Stimulated activated CD8-positive, alpha-beta memory T cell treated with anti-CD3 and anti-CD28 coated beads, Interleukin-7, amount 100 ng/mL, for 48 hours (primary cell): ENCODE results near the gene THOP1.

ENCODE experiments used
- DNase-seq, 2 donors: peaks; one replicate each; pipeline ENCODE4 v3.0.0-alpha.2; 2020; ENCODE audit warnings: low read depth in 1 of 2; ENCODE audit errors: extremely low read depth in 1 of 2

Gene THOP1

GRCh38 chr19:2761876-2762782 is 23.2 kb upstream of the THOP1 start:
- DNase-seq: no peak

- DNase-seq: no peak
Observed at GRCh38 chr19:2762783-2763496, 22.4 kb upstream of the THOP1 start.

- no peak for DNase-seq
Observed at GRCh38 chr19:2763687-2764086, 21.6 kb upstream of the THOP1 start.

- no peak for DNase-seq
Observed at GRCh38 chr19:2764945-2765344, 20.4 kb upstream of the THOP1 start.

GRCh38 chr19:2765376-2765775 is 19.9 kb upstream of the THOP1 start:
- DNase-seq: no peak

GRCh38 chr19:2766594-2767372 is 18.5 kb upstream of the THOP1 start:
- DNase-seq: no peak

GRCh38 chr19:2767688-2768087 is 17.6 kb upstream of the THOP1 start:
- no peak for DNase-seq

GRCh38 chr19:2768365-2769132 is 16.8 kb upstream of the THOP1 start:
- no peak for DNase-seq

- DNase-seq: no peak
Observed at GRCh38 chr19:2769218-2769617, 16.1 kb upstream of the THOP1 start.

- DNase-seq: no peak
Observed at GRCh38 chr19:2770055-2771013, 15.0 kb upstream of the THOP1 start.

- DNase-seq: no peak
Observed at GRCh38 chr19:2771786-2772674, 13.3 kb upstream of the THOP1 start.

GRCh38 chr19:2774083-2774679 is 11.1 kb upstream of the THOP1 start:
- DNase-seq: no peak

- no peak for DNase-seq
Observed at GRCh38 chr19:2774953-2775555, 10.2 kb upstream of the THOP1 start.

- peak; percentile 60 to 80 for DNase-seq
Observed at GRCh38 chr19:2775556-2776430, 9.5 kb upstream of the THOP1 start.

- DNase-seq: no peak
Observed at GRCh38 chr19:2777952-2778683, 7.2 kb upstream of the THOP1 start.

GRCh38 chr19:2779121-2779740 is 6.1 kb upstream of the THOP1 start:
- no peak for DNase-seq
